Heart left ventricle (tissue), 16 donors: ENCODE results near the gene KCP. TPM values are rescaled to one million over a fixed set of nuclear protein-coding genes. Genes with fewer than 3 reads are reported as not detected.
A peak's percentile ranks its signal among the peaks of the same experiment; 100 is the strongest.

Experiments used
- ATAC-seq, 4 donors: fragments of 200-7000 bp; cut with Tn5 transposase; one replicate each; pipeline ENCODE4 v1.9.1; 2020 to 2022; ENCODE audit warnings: moderate library complexity in 4 of 4, mild to moderate bottlenecking in 3 of 4, moderate number of reproducible peaks in 1 of 4
- DNase-seq, 5 donors: peaks; one replicate each; pipeline ENCODE4 v3.0.0-alpha.2; 2020
- H3K27ac ChIP-seq, 12 donors: fragments of 200-600 bp; sonication (generic) in 4 of 12; one replicate each; pipeline versions ENCODE4 v1.5.0 to v1.8.0; 2016 to 2022; ENCODE audit warnings: mild to moderate bottlenecking in 2 of 12
- H3K27me3 ChIP-seq, 9 donors: fragments of 200-600 bp; sonication (generic) in 2 of 9; one replicate each; pipeline versions ENCODE4 v1.5.1 to v1.8.0; 2016 to 2022; ENCODE audit warnings: mild to moderate bottlenecking in 3 of 9
- H3K36me3 ChIP-seq, 9 donors: fragments of 200-600 bp; sonication (generic) in 2 of 9; one replicate each; pipeline versions ENCODE4 v1.5.0 to v1.8.0; 2018 to 2022; ENCODE audit warnings: mild to moderate bottlenecking in 2 of 9
- H3K4me1 ChIP-seq, 12 donors: fragments of 200-600 bp; sonication (generic) in 4 of 12; one replicate each; pipeline versions ENCODE4 v1.5.0 to v1.8.0; 2016 to 2022; ENCODE audit warnings: mild to moderate bottlenecking in 3 of 12
- H3K4me3 ChIP-seq, 12 donors: fragments of 200-600 bp; sonication (generic) in 4 of 12; one replicate each; pipeline versions ENCODE4 v1.5.0 to v1.8.0; 2017 to 2022; ENCODE audit warnings: mild to moderate bottlenecking in 9 of 12, moderate library complexity in 4 of 12
- H3K9me3 ChIP-seq, 12 donors: fragments of 200-600 bp; sonication (generic) in 4 of 12; one replicate each; pipeline versions ENCODE4 v1.5.0 to v1.8.0; 2016 to 2022; ENCODE audit warnings: mild to moderate bottlenecking in 1 of 12
- CTCF ChIP-seq, 12 donors: fragments of 200-600 bp; sonication (generic) in 4 of 12; IDR thresholded peaks; one replicate each; pipeline versions ENCODE4 v1.5.0 to v1.8.0; 2018 to 2022; ENCODE audit warnings: antibody characterized with exemption in 12 of 12, mild to moderate bottlenecking in 5 of 12
- POLR2A ChIP-seq, 2 donors: fragments of 450-650 bp; IDR thresholded peaks; one replicate each; pipeline ENCODE4 v1.6.1; 2017; ENCODE audit warnings: antibody characterized with exemption in 2 of 2, mild to moderate bottlenecking in 2 of 2, moderate library complexity in 2 of 2
- WGBS, 4 donors: extraction: QIAGEN DNeasy Blood & Tissue Kit in 2 of 4; methylation state at CpG; one replicate each; pipeline versions ENCODE4 v1.1.5 to v1.1.7; 2013 to 2018; 5-methylcytosine and 5-hydroxymethylcytosine counted together
- intact Hi-C, 10 donors: fragments of 100-400 bp; cut with DNase I; formaldehyde crosslinking; loops; one replicate each; pipeline versions ENCODE4 v1.11.1 to v1.14.2; 2022
- polyA plus RNA-seq, 2 donors: library from polyadenylated mRNA; stranded (reverse); fragments of 200-250 nt; gene quantifications; one replicate each; pipeline ENCODE4 v1.2.3, GENCODE V29; 2013
- total RNA-seq, 9 donors: library from RNA; depleted of rRNA in 2 of 9; stranded (reverse); fragments of >200 nt in 2 of 9; fragmentation: NEBNext Ultra II Directional in 3 of 9; extraction: Animal tissue kit (Norgen Biotek cat#: 25700) in 3 of 9; gene quantifications; one replicate each; pipeline versions ENCODE4 v1.1.0 to v1.2.4, GENCODE V29; 2016 to 2023
- donor health status: ischemic (EF 13 %, LVEDD 7.1; RV severe dilation, severe dysfunction).
- donor health status: healthy with polysubstance abuse.
- donor health status: DM: no; HTN: yes; CAD: no.
- donor health status: DM: no; HTN: no; CAD: no.
- donor health status: ischemic (EF 25% LVEDD 6.9; RV normal size, moderate dysfunction).
- donor health status: ischemic (EF 25% LVEDD 5.7; RV mildly dilated, moderate dysfunction).
- donor health status: healthy.
- donor health status: DM: yes; HTN: yes; CAD: no.
- donor health status: ischemic (EF 35%, LVEDD 5.7; RV mildly dilated, moderate dysfunction).
- donor health status: nonischemic (EF 11% LVEDD 7.7; RV severe dilation, severe dysfunction).
- donor health status: DM: yes; HTN: yes; CAD: no.
- donor health status: PGD.
- donor health status: ischemic (EF 29% LVEDD 5.4; RV normal size, mild dysfunction).
- donor health status: nonischemic (EF 23%, LVEDD 6.1; RV moderate dilation, normal function).

KCP gene
- total and polyA plus RNA-seq, 11 donors, result 0.14 to 1.3 (median 0.29) TPM; not detected in 1

- H3K4me1 ChIP-seq, result peaks cover 0 to 85% (median 41%) of the 10 kb centered on the region in 12 donors
- ATAC-seq (peak; percentile 2 to 21 (median 12)), DNase-seq (peak; percentile 62 to 80 (median 67))
- no peaks in the 10 kb centered on the region for H3K9me3 ChIP-seq
- intact Hi-C loops, result no loop called here
- peaks cover 0 to 14% (median 0%) of the 10 kb centered on the region in 9 donors for H3K27me3 ChIP-seq
- H3K4me3 ChIP-seq, result peak overlapping the region in 2 of 12 donors; percentile 3 to 6
- peak overlapping the region in 11 of 12 donors; percentile 40 to 98 (median 83) for H3K27ac ChIP-seq
- peaks cover 0 to 66% (median 62%) of the 10 kb centered on the region in 9 donors for H3K36me3 ChIP-seq
- TF ChIP-seq CTCF (IDR thresholded peaks at IDR 0.05), result no peak
- TF ChIP-seq POLR2A (IDR thresholded peaks at IDR 0.05), result no peak
- 41 to 58% (median 56%) methylated on average over 13 to 14 of the region's 14 CpGs for WGBS, 4 donors
Measured at GRCh38 chr7:128835790-128836641, 74.5 kb downstream of the KCP start.

- Histone ChIP-seq H3K36me3 (peaks cover 0 to 59% (median 55%) of the 10 kb centered on the region in 9 donors), H3K27me3 (peaks cover 0 to 21% (median 0%) of the 10 kb centered on the region in 9 donors), H3K4me1 (peaks cover 0 to 85% (median 45%) of the 10 kb centered on the region in 12 donors), H3K4me3 (peak overlapping the region in 1 of 12 donors; percentile 6), H3K9me3 (no peaks in the 10 kb centered on the region), H3K27ac (peak overlapping the region in 9 of 12 donors; percentile 69 to 98 (median 96))
- ATAC-seq, result no peak
- TF ChIP-seq POLR2A (IDR thresholded peaks at IDR 0.05), result no peak
- TF ChIP-seq CTCF (IDR thresholded peaks at IDR 0.05), result no peak
- 77 to 84% (median 82%) methylated on average over 8 to 16 of the region's 16 CpGs for WGBS, 4 donors
- intact Hi-C loops, result no loop called here
- peak in 2 of 5 donors; percentile 30 to 60 for DNase-seq
Measured at GRCh38 chr7:128835231-128835751, 75.2 kb downstream of the KCP start.

- Histone ChIP-seq H3K27ac (peak overlapping the region in 11 of 12 donors; percentile 84 to 100 (median 96)), H3K4me1 (peaks cover 0 to 92% (median 54%) of the 10 kb centered on the region in 12 donors), H3K4me3 (peak overlapping the region in 10 of 12 donors; percentile 26 to 94 (median 80)), H3K27me3 (peaks cover 0 to 31% (median 0%) of the 10 kb centered on the region in 9 donors), H3K9me3 (no peaks in the 10 kb centered on the region), H3K36me3 (peaks cover 0 to 45% (median 42%) of the 10 kb centered on the region in 9 donors)
- WGBS, 4 donors, result 22 to 35% (median 26%) methylated on average over 3 to 4 of the region's 4 CpGs
- intact Hi-C loops, result loop anchor here in 5 of 10 donors (2.0 to 5.0 kb wide), 5 partner anchors 29 to 97 kb away; partner anchors contain the start of genes CALU (in 2 of the 5), ATP6V1F (in 1 of the 5) and CCDC136 (in 1 of the 5)
- ATAC-seq (no peak), DNase-seq (no peak)
- TF ChIP-seq POLR2A (IDR thresholded peaks at IDR 0.05) (no peak), CTCF (IDR thresholded peaks at IDR 0.05) (no peak)
Measured at GRCh38 chr7:128833946-128834325, 76.6 kb downstream of the KCP start.
